ENCODE results near the gene GGTA1. TPM values are rescaled to one million over a fixed set of nuclear protein-coding genes. Genes with fewer than 3 reads are reported as not detected.
"Not testable (repeated sequence)": the region's sequence is repeated elsewhere in the genome, so short reads cannot be mapped to it uniquely, and the experiment has no call there.

Gene GGTA1
- total RNA-seq (2014; rRNA removed): not detected in 2 replicates
- not detected for polyA plus RNA-seq (2012)

DNA sequence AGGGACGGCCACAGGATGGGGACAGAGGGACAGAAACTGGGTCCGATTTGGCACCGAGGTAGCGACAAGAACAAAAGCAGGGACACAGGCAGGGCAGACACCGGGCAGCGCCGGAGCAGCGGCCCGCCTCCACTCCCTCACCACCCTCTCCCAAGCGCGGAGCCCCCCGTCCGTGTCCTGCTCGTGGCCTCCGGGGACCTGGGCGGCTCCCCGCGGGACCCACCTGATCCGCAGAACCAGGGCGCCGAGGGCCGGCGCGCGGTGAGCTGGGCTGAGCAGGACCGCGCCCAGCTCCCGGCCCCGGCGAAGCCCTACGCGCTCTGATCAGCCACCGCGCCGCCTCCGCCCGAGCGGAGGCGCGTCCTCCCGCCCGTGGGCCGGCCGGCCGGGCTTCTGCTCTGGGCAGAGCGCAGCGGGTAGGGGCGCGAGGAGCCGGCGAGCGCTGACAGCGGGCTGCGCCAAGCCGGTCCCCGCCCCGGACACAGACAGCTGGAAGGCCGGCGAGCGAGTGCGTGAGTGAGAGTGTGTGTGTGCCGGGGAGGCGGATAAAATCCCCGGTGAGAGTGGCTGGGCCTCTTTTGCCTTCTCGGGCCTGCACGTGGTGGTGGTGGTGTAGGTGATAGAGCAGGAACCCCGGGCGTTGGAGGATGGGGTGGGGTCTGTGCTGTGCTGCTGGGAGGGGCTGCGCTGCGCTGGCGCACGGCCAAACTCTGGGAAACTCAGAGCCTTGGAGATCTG is at the start of gene GGTA1:
TSS of gene GGTA1 (minus strand) at position 418 of the 738 bp plus-strand sequence. CDS start 31,922 bp downstream, outside the sequence.
- DNase-seq (ENCODE audit: low read depth): peak; percentile 17

DNA sequence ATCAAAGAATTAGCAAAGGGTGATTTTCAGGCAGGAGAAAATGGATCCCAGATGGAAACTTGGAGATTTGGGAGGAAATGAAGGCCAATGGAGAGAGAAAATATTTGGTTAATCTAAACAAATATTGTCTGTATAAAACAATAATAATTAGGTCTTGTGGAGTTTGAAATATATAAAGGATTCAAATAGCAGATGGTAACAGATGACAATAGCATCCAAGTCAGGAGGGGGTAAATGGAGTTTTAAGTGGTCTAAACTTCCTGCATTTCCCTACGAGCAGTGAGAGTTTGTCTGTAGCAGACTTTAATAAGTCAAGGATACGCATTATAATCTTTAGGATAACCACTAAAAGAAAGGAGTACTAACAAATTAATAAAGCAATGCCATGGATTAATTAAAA is 49.0 kb upstream of the GGTA1 start:
- DNase-seq (ENCODE audit: low read depth): no peak

DNA sequence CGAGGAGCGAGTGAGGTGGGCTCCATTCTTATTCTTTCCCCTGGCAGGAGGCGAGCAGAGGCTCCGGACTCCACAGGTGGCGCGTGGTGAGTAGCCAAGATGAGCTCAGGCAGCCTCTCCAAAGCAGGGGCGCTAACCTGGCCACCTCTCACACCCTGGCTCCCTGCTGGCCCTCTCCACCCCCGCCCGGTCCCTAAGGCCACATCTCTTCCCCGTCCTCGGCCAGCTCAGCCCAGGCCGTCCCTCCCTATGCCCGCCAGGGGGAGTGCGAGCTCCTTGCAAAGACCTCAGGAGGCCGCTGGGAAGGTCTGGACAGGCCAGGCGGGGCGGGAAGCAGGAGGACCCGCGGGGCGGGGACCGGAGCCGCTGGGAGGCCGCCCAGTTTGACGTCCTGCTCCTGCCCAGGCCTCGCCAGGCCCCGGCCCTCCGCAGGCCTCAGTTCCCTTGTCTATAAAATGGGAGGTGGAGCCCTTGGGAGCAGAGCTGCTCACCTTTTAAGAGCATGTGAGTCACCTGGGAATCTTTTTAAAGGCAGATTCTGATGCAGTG is 46.3 kb upstream of the GGTA1 start:
- DNase-seq (ENCODE audit: low read depth): peak; percentile 87

DNA sequence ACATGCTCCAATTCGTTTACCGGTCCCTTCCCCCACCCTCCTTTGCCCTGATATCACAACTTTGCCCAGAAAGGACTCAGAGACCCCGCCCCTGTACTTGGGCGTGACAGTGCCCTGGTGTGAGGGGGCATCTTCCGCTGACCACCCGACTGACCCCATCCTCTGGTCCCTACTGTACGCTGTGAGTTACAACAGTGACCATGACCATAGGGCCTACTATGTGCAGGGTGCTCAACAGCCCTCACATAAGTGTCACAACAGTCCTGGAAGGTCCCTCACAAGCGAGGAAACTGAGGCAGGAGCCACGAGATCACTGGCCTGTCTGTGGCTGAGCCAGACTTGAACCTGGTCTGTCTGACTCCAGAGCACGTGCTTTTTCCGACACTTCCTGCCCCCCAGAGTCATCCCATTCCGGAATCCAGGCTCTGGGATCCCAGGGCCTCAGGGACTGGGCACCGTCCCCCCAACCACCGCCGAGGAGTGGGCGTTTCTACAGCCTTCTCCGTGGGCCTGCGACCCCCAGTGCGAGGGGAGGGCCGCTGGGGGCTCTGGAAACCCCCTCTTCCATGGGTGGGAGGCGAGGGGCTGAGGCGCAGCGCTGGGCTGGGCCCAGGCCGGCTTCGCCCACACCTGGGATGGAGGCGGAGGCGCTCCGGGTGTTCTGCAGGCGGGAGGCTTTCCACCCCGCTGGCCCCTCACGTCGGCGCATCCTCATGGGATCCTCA is 45.7 kb upstream of the GGTA1 start:
- DNase-seq (ENCODE audit: low read depth): no peak

DNA sequence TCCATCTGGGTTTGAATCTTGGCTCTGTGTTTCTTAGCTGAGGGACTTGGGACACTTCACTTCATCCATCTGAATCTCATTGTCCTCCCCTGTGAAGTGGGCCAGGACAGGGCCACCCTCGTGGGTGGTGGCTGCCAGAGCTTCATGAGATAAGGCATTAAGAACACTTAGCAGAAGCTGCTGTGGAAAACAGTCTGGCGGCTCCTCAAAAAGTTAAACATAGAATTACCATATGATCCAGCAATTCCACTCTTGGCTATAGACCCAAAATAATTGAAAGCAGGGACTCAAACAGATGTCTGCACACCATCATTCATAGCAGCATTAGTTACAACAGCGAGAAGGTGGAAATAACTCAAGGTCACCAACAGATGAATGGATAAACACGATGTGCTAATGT is 42.4 kb upstream of the GGTA1 start:
- no peak for DNase-seq (ENCODE audit: low read depth)

DNA sequence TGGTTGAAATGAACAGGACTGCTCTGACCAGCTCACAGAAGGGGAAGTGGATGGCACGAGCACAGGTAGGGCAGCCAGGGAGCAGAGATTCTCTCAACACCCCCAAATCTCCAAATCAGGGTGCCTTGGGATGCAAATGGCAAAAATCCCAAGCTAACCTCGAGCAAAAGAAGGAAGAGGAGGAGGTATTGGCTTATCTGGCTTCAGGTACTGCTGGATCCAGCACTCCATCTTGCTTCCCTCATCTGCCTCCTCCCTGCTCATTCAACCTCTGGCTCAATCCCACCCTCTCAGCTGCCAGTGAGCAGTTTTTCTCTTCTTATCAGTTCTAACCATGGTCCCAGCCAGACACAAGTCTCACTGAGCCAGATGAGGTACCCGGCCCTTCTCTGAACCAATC is 41.6 kb upstream of the GGTA1 start:
- DNase-seq (ENCODE audit: low read depth): no peak

DNA sequence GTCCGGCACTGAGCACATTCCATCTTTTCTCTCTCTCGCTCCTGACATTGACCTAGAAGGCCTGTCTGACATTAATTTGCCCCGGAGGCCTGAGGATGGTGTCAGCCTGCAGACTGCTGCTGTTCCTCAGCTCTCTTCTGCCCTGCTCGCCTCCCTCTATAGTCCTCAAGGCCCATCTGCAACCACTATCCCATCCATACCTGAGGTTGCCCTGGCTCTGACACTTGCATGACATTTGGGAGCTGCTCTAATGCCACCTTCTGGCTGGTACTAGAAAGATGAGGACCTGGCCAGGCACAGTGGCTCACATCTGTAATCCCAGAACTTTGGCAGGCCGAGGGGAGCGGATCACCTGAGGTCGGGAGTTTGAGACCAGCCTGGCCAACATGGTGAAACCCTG is 38.6 kb upstream of the GGTA1 start:
- DNase-seq (ENCODE audit: low read depth): no peak

DNA sequence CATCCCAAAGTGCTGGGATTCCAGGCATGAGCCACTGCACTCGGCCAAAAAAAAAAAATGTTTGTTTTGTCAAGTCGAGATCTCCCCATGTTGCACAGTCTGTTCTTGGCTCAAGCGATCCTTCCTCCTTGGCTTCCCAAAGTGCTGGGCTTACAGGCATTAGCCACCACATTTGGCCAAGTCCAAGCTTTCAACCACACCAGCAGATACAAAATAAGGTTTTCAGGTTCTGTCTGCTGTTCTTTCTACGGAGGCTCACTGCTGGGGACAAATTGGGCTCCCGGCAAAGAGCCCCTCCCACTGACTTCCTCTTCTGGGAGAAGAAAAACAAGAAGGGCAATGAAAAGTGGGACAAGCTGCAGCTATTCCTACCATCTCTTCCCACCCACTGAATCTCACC is 37.6 kb upstream of the GGTA1 start:
- no peak for DNase-seq (ENCODE audit: low read depth)

DNA sequence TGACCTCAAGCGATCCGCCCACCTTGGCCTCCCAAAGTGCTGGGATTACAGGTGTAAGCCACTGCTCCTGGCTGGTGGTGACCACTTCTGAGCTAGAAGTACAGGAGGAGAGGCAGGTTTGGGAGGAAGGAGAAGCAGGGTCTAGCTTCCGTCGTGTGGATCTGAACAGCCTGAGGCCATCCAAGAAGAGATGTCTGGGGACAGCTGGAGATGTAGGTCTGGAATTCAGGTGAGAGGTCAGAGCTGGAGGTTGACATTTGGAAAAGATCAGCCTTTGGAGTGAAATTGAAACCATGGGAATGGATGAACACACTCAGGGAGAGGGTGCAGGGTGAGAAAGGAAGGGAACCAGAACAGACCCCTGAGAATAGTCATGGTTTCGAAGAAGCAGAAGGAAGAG is 33.2 kb upstream of the GGTA1 start:
- DNase-seq (ENCODE audit: low read depth): no peak

DNA sequence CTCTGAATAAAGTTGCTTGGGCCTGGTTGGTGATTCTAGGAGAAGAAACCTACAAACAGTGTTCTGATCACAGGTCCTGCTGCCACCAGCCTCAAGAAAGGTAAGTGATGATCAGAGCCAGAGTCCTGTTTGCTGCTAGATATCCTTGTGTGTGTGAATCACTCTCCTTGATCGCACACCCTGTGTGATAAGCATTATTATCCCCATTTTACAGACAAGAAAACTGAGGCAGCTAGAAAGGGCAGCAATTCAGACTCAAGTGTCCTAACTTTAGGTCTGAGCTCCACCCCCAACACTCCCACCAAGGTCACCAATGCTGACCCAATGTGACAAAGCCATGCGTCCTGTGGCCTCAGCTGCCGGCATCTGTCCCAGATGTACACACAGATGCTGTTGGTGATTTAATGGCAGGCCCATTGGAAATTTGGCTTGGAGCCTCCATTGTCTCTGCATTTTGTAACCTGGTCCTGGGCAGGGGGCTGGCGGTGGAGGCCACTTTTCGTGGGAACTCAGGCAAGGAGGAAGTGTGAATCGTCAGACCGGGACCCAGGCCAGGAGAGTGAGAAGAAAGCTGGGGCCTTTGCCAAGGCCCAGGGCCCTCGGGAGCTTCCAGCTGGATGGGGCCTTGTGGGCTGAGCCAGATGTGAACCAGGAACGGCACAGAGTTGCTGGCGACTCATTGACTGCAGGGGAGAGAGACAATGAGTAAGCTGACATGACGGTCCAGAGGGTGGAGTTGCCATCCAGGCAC is 29.8 kb upstream of the GGTA1 start:
- DNase-seq (ENCODE audit: low read depth): peak; percentile 68

DNA sequence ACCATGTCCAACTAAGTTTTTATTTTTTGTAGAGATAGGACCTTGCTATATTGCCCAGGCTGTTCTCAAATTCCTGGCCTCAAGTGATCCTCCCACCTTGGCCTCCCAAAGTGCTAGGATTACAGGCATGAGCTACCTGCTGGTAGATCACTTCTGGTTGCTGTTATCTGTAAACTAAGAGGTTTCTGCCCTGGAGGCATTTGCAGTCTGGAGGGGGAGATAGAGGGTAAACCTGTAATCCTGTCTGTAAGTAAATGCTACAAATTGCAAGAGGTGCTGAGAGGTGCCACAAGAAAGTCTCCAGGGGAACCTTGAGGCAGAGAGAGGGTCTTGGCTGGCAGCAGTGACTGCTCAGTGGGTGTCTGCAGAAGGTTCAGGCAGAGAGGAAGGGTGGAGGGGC is 29.0 kb upstream of the GGTA1 start:
- no peak for DNase-seq (ENCODE audit: low read depth)

DNA sequence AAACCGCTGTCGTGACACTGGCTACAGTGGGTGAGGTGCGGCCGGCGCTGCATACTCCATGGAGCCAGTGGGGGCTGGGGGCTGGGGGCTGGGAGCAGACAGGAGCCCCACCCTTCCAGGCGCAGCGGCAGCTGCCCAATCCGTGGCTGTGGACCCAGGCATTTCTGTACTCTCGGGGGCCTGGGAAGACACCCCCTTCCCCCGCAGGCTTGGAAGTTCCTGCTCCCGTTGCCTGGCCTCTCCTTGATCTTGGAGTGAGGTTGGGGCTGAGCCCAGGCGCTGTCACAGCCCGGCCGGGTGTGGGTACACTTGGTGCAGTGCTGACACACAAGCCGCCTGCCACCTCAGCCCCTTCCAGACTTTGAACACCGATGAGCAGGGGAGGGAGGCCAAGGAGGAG is 27.7 kb upstream of the GGTA1 start:
- DNase-seq (ENCODE audit: low read depth): no peak

DNA sequence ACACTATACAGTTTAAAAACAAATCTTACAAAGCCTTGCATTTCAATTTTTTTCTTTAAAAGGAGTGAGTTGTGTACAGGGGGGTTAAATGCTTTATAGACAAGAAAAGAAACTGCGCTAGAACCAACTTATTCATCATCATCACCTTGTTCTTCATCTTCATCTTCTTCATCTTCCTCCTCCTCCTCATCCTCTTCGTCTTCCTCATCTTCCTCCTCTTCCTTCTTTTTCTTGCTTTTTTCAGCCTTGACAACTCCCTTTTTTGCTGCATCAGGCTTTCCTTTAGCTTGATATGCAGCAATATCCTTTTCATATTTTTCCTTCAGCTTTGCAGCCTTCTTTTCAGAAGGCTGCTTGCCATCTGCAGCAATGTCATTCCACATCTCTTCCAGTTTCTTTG is 20.0 kb upstream of the GGTA1 start:
- DNase-seq (ENCODE audit: low read depth): not testable (repeated sequence)

DNA sequence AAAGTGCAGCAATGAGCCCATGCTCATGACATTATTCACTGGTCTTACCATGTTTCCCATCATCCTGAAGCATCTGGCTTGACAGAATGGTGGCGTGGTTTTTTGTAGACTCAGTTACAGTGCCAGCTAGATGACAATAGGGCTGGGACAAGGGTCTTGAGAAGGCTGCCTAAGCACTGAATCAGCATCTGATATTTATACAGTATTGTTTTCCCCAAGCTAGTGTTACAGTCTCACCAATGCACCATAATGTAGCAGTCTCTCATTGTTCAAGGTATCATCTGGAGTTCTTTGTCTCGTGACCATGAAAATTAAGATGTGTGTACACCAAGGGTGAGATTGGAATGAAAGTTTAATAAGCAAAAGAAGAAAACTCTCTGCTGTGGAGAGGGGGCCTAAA is 19.0 kb upstream of the GGTA1 start:
- no peak for DNase-seq (ENCODE audit: low read depth)

DNA sequence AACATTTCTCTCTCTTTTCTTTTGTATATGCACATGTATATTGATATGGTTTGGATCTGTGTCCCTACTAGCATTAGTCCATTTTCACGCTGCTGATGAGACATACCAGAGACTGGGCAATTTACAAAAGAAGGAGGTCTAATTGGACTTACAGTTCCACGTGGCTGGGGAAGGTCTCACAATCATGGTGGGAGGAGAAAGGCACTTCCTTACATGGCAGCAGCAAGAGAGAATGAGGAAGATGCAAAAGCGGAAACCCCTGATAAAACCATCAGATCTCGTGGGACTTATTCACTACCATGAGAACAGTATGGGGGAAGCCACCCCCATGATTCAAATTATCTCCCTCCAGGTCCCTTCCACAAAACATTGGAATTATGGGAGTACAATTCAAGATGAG is 13.5 kb upstream of the GGTA1 start:
- DNase-seq (ENCODE audit: low read depth): not testable (repeated sequence)

DNA sequence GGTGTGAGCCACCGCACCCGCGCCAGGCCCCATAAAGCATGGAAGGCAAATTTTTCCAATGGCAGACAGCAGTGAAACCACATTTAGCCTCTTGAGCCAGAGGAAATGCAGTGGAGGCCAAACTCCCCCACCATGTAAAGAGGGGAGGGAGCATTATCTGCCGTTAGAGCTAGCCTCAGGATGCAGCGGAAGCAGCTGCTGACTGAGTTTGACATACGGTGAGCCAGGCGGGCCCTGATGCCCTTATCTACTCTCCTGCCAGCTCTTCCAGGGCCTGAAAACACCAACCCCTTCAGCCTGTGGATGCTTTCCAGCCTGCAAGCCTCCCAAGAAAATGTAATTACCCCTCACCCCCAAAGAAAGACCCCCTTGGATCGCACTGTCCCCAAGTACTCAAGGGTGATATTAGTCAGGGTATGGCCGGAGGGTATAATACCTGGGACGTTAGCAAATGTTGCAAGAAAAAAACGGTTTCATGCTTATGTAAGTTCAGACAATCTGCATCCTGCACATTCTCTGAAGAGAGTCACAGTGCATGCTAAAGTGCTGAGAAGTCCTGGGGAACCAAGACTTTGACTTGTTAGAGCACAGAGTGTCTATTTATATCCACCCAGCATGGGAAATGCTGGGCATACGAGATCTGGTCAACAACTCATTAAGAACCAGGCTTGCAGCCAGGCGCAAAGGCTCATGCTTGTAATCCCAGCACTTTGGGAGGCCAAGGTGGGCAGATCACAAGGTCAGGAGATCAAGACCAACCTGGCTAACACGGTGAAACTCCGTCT is 11.3 kb upstream of the GGTA1 start:
- DNase-seq (ENCODE audit: low read depth): no peak

DNA sequence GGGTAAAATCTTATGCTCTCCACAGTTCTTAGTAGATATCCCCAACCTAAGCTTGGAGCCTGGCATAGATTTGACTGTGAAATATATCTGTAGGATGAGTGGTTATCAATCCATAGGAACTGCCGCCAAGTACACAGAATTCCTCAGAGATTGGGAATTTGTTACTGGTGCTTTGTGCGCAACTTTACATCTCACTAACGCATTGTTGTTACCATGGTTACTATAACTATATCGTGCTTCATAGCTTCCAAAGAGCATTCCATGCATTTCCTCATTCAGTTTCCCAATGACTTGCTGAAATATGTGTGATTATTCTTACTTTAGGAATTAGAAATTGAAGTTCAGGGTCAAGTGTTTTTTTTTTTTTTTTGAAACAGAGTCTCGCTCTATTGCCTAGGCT is 9.5 kb upstream of the GGTA1 start:
- no peak for DNase-seq (ENCODE audit: low read depth)

DNA sequence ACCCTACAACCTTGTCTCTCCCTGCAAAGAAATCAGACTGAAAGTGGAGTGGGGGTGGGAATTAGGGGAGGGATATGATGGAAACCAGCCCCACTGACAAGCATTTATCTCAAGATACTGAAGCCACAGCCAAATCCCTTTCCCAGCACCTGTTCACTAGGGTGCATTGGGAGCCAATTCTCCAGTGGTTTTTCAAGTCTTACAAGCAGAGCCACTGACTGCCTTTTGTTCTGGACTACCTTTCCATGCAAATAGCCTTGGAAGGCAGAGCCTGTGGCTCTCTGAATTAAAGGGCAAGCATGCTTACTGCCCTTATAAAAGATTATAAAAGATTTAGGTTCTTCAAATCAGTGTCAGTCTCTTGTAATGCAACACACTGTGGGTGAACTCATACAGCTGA is 8.8 kb upstream of the GGTA1 start:
- no peak for DNase-seq (ENCODE audit: low read depth)

DNA sequence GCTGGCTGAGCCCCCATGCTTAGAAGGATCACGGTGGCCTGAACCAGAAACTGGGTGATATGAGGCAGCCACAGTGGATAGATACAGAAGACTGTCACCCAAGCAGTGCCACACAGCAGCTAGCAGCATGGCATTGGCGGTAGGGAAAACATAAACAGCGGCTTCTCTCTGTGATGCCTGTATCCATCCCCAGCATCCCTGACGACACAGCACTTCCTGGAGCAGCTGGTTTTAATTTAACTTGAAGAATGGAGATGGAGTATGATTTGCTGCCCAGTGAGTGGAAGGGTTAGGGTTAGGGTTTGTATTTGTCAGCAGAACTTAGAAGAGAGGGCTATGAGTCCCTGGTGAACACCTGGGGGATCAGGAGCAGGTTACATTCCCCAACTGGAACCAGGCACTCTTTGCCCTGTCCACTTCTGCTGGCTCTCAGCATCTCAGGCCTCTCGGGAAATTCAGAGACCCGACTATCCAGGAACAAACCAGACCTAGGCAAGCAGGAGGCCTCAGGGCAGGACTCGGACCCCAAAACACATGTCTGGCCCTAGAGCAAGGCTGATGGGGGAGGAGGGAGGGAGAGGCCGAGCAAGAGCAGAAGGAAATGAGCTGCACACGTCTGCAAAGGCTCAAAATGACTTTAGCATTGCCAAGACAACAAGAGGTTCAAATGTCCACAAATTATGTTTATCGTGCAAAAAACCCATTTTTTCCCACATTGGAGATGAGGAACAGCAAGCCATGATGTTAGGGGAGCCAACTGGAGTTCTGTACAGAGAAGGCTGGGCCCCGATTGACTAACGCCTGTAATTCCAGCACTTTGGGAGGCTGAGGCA is 6.5 kb upstream of the GGTA1 start:
- DNase-seq (ENCODE audit: low read depth): no peak

DNA sequence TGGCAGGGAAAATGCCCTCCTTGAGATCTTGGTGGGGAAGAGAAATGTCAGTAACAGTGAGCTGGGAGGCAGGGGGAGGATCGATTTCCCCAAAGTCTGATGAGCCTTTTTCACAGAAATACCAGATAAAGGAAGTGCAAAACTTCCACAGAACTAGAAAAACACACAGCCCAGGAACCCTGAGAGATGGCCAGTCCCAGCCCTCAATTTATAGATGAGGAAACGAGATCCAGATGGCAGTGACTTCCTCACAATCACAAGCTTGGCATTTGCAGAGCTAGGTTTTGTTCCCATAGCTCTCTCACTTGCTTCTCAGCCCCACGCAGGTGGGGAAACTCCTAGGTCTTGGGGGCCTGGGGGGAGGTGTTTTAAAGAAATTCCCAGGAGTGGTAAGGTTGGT is 3.8 kb upstream of the GGTA1 start:
- DNase-seq (ENCODE audit: low read depth): no peak

DNA sequence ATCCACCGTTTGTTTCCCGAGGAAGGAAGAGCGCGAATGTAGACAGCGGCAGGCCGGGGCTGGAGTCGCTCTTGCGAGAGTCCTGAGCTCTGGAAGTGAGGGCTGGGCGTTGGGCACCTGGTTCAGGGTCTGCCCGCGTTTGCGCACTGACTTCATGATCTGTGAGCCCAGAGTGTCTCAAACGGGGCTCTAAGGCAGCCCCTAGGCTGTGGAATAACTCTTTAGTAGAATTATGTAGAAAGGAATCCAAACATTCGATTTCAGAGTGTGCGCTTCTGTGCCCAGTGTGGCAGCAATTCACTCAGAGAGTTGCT is 478 bp upstream of the GGTA1 start:
- no peak for DNase-seq (ENCODE audit: low read depth)

All from LHCN-M2 (cell line).